SH-SY5Y (cell line): Measurements from ENCODE around the gene CUBN.

Experiments used
- GATA2 ChIP-seq: IDR thresholded peaks from 2 replicates; pipeline ENCODE4 v1.6.1; 2011; ENCODE audit warnings: mild to moderate bottlenecking, low read depth, low read length
- GATA3 ChIP-seq: IDR thresholded peaks from 2 replicates; pipeline ENCODE4 v1.6.1; 2011; ENCODE audit warnings: low read depth, mild to moderate bottlenecking, low read length, moderate library complexity

DNA sequence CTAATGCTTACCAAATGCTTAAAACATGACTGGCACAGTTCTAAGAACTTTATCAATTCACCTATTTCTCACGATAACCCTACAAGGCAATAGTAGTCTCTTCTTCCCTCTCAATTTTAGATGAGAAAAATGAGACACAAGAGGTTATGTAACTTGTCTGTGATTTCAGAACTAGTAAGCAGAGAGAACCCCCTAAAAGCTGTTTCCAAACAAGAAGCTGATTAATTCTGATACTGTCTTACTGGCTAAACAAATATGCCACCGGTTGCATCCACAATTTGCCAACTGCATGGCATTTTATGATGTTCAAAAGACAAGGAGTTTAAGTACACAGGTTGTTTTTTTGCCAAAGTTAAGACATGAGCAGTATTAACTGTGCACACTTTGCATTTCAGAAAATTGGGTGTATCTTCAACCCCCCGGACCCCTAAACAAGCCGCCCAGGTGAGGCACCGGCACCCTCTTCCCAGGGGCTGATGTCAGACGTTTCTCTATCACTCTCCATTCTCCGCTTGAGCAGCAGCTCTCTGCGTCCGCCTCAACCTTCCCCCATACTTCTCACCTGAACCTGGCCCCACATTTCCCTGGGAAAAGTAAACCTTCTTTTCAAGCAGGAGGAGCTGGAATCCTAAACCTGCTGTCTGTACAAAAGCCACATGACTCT, 334.1 kb downstream of the CUBN start:
- no peak for TF ChIP-seq GATA3
- TF ChIP-seq GATA2 = no peak
